H9 (cell line): ENCODE measurements around the gene DNAH8. TPM values are rescaled to one million over a fixed set of nuclear protein-coding genes. Genes with fewer than 3 reads are reported as not detected.

Experiments
- DNase-seq: peaks from one replicate; pipeline ENCODE4 v3.0.0-alpha.2; 2017
- H2AFZ ChIP-seq: one replicate; pipeline ENCODE4 v1.6.1; 2013; ENCODE audit warnings: mild to moderate bottlenecking, low read length, control low read depth, moderate library complexity
- H2AK5ac ChIP-seq: 2 replicates; pipeline ENCODE4 v1.6.1; 2013; ENCODE audit warnings: low read length, control low read depth, mixed read lengths; ENCODE audit not compliant: insufficient read length
- H2BK120ac ChIP-seq: one replicate; pipeline ENCODE4 v1.6.1; 2013; ENCODE audit warnings: low read depth, mild to moderate bottlenecking, low read length, control low read depth, inconsistent platforms; ENCODE audit not compliant: poor library complexity, severe bottlenecking
- H2BK12ac ChIP-seq: 2 replicates; pipeline ENCODE4 v1.6.1; 2013; ENCODE audit warnings: low read length, control low read depth, mixed read lengths, low read depth; ENCODE audit not compliant: insufficient read length
- H2BK15ac ChIP-seq: 2 replicates; pipeline ENCODE4 v1.6.1; 2013; ENCODE audit warnings: low read depth, low read length, control low read depth
- H2BK20ac ChIP-seq: one replicate; pipeline ENCODE4 v1.6.1; 2013; ENCODE audit warnings: low read depth, mild to moderate bottlenecking, low read length, control low read depth, inconsistent platforms; ENCODE audit not compliant: poor library complexity, severe bottlenecking
- H2BK5ac ChIP-seq: 2 replicates; pipeline ENCODE4 v1.6.1; 2013; ENCODE audit warnings: low read length, control low read depth, mixed read lengths; ENCODE audit not compliant: insufficient read length
- H3K14ac ChIP-seq: 2 replicates; pipeline ENCODE4 v1.6.1; 2013; ENCODE audit warnings: low read length, control low read depth; ENCODE audit not compliant: insufficient read depth
- H3K18ac ChIP-seq: 2 replicates; pipeline ENCODE4 v1.6.1; 2013; ENCODE audit warnings: low read depth, mild to moderate bottlenecking, mixed read lengths, low read length, control low read depth; ENCODE audit not compliant: insufficient read length
- H3K23ac ChIP-seq: 2 replicates; pipeline ENCODE4 v1.6.1; 2013; ENCODE audit warnings: low read length, control low read depth, mixed read lengths, low read depth; ENCODE audit not compliant: insufficient read length
- H3K23me2 ChIP-seq: 2 replicates; pipeline ENCODE4 v1.6.1; 2013; ENCODE audit warnings: low read depth, mild to moderate bottlenecking, mixed read lengths, low read length, control low read depth; ENCODE audit not compliant: insufficient read length, poor library complexity, severe bottlenecking
- H3K27ac ChIP-seq: 2 replicates; pipeline ENCODE4 v1.5.1; 2013; ENCODE audit warnings: low read length, control low read depth, mixed read lengths, low read depth; ENCODE audit not compliant: insufficient read length
- H3K27me3 ChIP-seq: 2 replicates; pipeline ENCODE4 v1.6.1; 2013; ENCODE audit warnings: low read length, control low read depth, inconsistent platforms; ENCODE audit not compliant: insufficient read depth
- H3K4ac ChIP-seq: 2 replicates; pipeline ENCODE4 v1.6.1; 2013; ENCODE audit warnings: low read depth, mild to moderate bottlenecking, control low read depth, inconsistent platforms, low read length, moderate library complexity
- H3K4me1 ChIP-seq: 2 replicates; pipeline ENCODE4 v1.6.1; 2013; ENCODE audit warnings: low read length, control low read depth, inconsistent platforms; ENCODE audit not compliant: insufficient read depth
- H3K4me2 ChIP-seq: 2 replicates; pipeline ENCODE4 v1.6.1; 2013; ENCODE audit warnings: low read length, control low read depth, mixed read lengths; ENCODE audit not compliant: insufficient read length, insufficient read depth
- H3K56ac ChIP-seq: 2 replicates; pipeline ENCODE4 v1.6.1; 2013; ENCODE audit warnings: low read depth, mild to moderate bottlenecking, mixed read lengths, low read length, control low read depth; ENCODE audit not compliant: insufficient read length
- H3K79me1 ChIP-seq: 2 replicates; pipeline ENCODE4 v1.6.1; 2013; ENCODE audit warnings: low read depth, mild to moderate bottlenecking, moderate library complexity, low read length, control low read depth, inconsistent platforms; ENCODE audit not compliant: insufficient read depth, poor library complexity, severe bottlenecking
- H3K79me2 ChIP-seq: 2 replicates; pipeline ENCODE4 v1.6.1; 2013; ENCODE audit warnings: low read length, control low read depth, inconsistent platforms; ENCODE audit not compliant: insufficient read depth
- H3K9ac ChIP-seq: 2 replicates; pipeline ENCODE4 v1.6.1; 2013; ENCODE audit warnings: low read length, control low read depth, mixed read lengths; ENCODE audit not compliant: insufficient read length; ENCODE audit errors: extremely low read depth
- H3K9me3 ChIP-seq: one replicate; pipeline ENCODE4 v1.6.1; 2013; ENCODE audit warnings: low read depth, low read length, inconsistent platforms; ENCODE audit not compliant: control insufficient read depth
- H3T11ph ChIP-seq: one replicate; pipeline ENCODE4 v1.6.1; 2013; ENCODE audit warnings: mild to moderate bottlenecking, low read length, control low read depth, inconsistent platforms
- H4K20me1 ChIP-seq: one replicate; pipeline ENCODE4 v1.6.1; 2013; ENCODE audit not compliant: control insufficient read depth, insufficient read length, insufficient read depth
- H4K5ac ChIP-seq: 2 replicates; pipeline ENCODE4 v1.6.1; 2013; ENCODE audit warnings: low read depth, mild to moderate bottlenecking, mixed read lengths, low read length, control low read depth; ENCODE audit not compliant: insufficient read length
- H4K8ac ChIP-seq: replicated peaks from 2 replicates; pipeline ENCODE4 v1.6.1; 2013; ENCODE audit warnings: low read length, control low read depth, mixed read lengths, low read depth; ENCODE audit not compliant: insufficient read length
- H4K91ac ChIP-seq: 2 replicates; pipeline ENCODE4 v1.6.1; 2013; ENCODE audit warnings: low read depth, mild to moderate bottlenecking, moderate library complexity, mixed read lengths, low read length, control low read depth; ENCODE audit not compliant: insufficient read length
- H3K27ac Mint-ChIP-seq, 3 experiments: 2 replicates in 2 of 3; 3 replicates in 1 of 3; pipeline ENCODE4 v1.8.0; 2020 to 2021; ENCODE audit warnings: mixed read lengths in 3 of 3, mild to moderate bottlenecking in 1 of 3, moderate library complexity in 1 of 3
- H3K27me3 Mint-ChIP-seq: 2 replicates; pipeline ENCODE4 v1.8.0; 2021; ENCODE audit warnings: low read depth, mild to moderate bottlenecking, moderate library complexity, mixed read lengths
- H3K36me3 Mint-ChIP-seq, 3 experiments: 2 replicates in 2 of 3; 3 replicates in 1 of 3; pipeline ENCODE4 v1.8.0; 2020 to 2021; ENCODE audit warnings: low read depth in 3 of 3, mixed read lengths in 3 of 3; ENCODE audit not compliant: insufficient read depth in 1 of 3
- H3K4me1 Mint-ChIP-seq, 2 experiments: 2 replicates each; pipeline ENCODE4 v1.8.0; 2020; ENCODE audit warnings: mixed read lengths in 2 of 2
- H3K4me3 Mint-ChIP-seq, 2 experiments: 2 replicates in 1 of 2; 3 replicates in 1 of 2; pipeline ENCODE4 v1.8.0; 2020 to 2021; ENCODE audit warnings: mild to moderate bottlenecking in 2 of 2, mixed read lengths in 2 of 2, moderate library complexity in 1 of 2
- H3K9me3 Mint-ChIP-seq, 2 experiments: 2 replicates in 1 of 2; 3 replicates in 1 of 2; pipeline ENCODE4 v1.8.0; 2020; ENCODE audit warnings: mild to moderate bottlenecking in 2 of 2, mixed read lengths in 2 of 2, moderate library complexity in 1 of 2
- CTCF ChIP-seq: fragments of 200-600 bp; sonication (generic); conservative IDR thresholded peaks from 3 replicates; pipeline ENCODE4 v1.8.0; 2021; ENCODE audit warnings: antibody characterized with exemption, mild to moderate bottlenecking
- WGBS: extraction: QIAGEN DNeasy Blood & Tissue Kit; methylation state at CpG from one replicate; pipeline ENCODE4 v1.1.7; 2013; ENCODE audit warnings: missing lambda C conversion rate, low lambda C conversion rate, mixed read lengths; ENCODE audit not compliant: insufficient read length; ENCODE audit errors: extremely low coverage; 5-methylcytosine and 5-hydroxymethylcytosine counted together
- total RNA-seq: library from RNA; stranded (reverse); gene quantifications from 2 replicates; pipeline ENCODE4 v1.2.1, GENCODE V29; 2021

DNAH8 gene
- total RNA-seq, 1 experiment from 2014 or later: not detected

DNA sequence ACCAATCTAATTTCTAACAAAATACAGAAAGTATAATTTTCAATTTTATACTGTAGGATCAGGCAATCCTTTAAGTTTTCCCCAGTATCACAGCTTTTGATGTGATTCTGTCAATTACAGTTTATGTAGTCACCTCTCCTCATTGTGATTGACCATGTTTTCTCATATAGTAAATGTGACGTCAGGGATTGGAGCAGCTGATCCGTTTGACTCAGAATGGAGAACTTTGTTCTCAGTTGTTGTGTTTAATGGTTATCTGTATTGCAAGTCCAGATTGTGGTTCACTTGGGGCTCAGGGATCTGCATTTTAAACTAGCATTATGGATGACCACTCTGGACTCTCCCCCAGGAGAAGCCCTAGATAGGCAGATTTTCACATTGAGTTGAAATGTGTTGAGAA is 90.6 kb downstream of the DNAH8 start:
- Mint-ChIP-seq H3K4me1 (peaks cover 0 to 3% of the 10 kb centered on the region in 2 experiments; a peak in 1 of 4 replicates), H3K27ac (no peak overlapping the region), H3K27me3 (peaks cover 17% of the 10 kb centered on the region), H3K9me3 (no peaks in the 10 kb centered on the region; a peak in 1 of 5 replicates), H3K4me3 (no peak overlapping the region), H3K36me3 (no peaks in the 10 kb centered on the region)
- TF ChIP-seq CTCF: no peak
- no peaks in the 10 kb centered on the region for H3K27me3 ChIP-seq
- H3K23me2 ChIP-seq: no peaks in the 10 kb centered on the region
- no peak overlapping the region for H3K18ac ChIP-seq
- no peak overlapping the region for H3K4ac ChIP-seq
- no peak for DNase-seq
- H3K4me1 ChIP-seq: no peaks in the 10 kb centered on the region
- H4K8ac ChIP-seq: no peak overlapping the region
- no peak overlapping the region for H3K14ac ChIP-seq
- H3K9ac ChIP-seq: no peak overlapping the region
- no peak overlapping the region for H3K56ac ChIP-seq
- no CpG with 5 or more reads among the region's 2 CpGs for WGBS
- H3K27ac ChIP-seq: no peak overlapping the region
- no peak overlapping the region for H2BK12ac ChIP-seq
- no peak overlapping the region for H4K91ac ChIP-seq
- H3T11ph ChIP-seq: no peak overlapping the region
- H2BK5ac ChIP-seq: no peak overlapping the region
- H2BK15ac ChIP-seq: no peak overlapping the region
- no peaks in the 10 kb centered on the region for H3K79me1 ChIP-seq
- H2BK20ac ChIP-seq: no peak overlapping the region
- H2BK120ac ChIP-seq: no peak overlapping the region
- H4K5ac ChIP-seq: no peak overlapping the region
- no peaks in the 10 kb centered on the region for H3K79me2 ChIP-seq
- no peak overlapping the region for H3K23ac ChIP-seq
- no peaks in the 10 kb centered on the region for H4K20me1 ChIP-seq
- H2AFZ ChIP-seq: no peak overlapping the region
- H3K9me3 ChIP-seq: no peaks in the 10 kb centered on the region
- H2AK5ac ChIP-seq: no peak overlapping the region
- no peak overlapping the region for H3K4me2 ChIP-seq
